Stimulated activated CD4-positive, alpha-beta T cell treated with anti-CD3 and anti-CD28 coated beads, Interleukin-1b, Interleukin-23, amount 100 ng/mL, for 1 hour (primary cell): ENCODE measurements around the gene ZNF445.
"Not testable (repeated sequence)": the region's sequence is repeated elsewhere in the genome, so short reads cannot be mapped to it uniquely, and the experiment has no call there.

ENCODE experiments used
- DNase-seq, 2 donors: peaks; one replicate each; pipeline ENCODE4 v3.0.0-alpha.2; 2020; ENCODE audit warnings: low read depth in 2 of 2

The ZNF445 gene

GRCh38 chr3:44476181-44476611, 1.3 kb downstream of the ZNF445 start:
- DNase-seq: no peak

GRCh38 chr3:44474886-44475285, 2.6 kb downstream of the ZNF445 start:
- not testable (repeated sequence) for DNase-seq

- DNase-seq: no peak
Measured at GRCh38 chr3:44470430-44470829, 7.0 kb downstream of the ZNF445 start.

GRCh38 chr3:44469914-44470313, 7.6 kb downstream of the ZNF445 start:
- DNase-seq: no peak

- DNase-seq: no peak
Measured at GRCh38 chr3:44468572-44469520, 8.6 kb downstream of the ZNF445 start.

GRCh38 chr3:44468099-44468537, 9.4 kb downstream of the ZNF445 start:
- DNase-seq: not testable (repeated sequence)

- DNase-seq: no peak
Measured at GRCh38 chr3:44467241-44467640, 10.2 kb downstream of the ZNF445 start.

GRCh38 chr3:44464920-44465319, 12.6 kb downstream of the ZNF445 start:
- DNase-seq: not testable (repeated sequence)

- DNase-seq: no peak
Measured at GRCh38 chr3:44464509-44464908, 13.0 kb downstream of the ZNF445 start.

GRCh38 chr3:44460050-44460449, 17.4 kb downstream of the ZNF445 start:
- DNase-seq: not testable (repeated sequence)

- DNase-seq: no peak
Measured at GRCh38 chr3:44455318-44455717, 22.2 kb downstream of the ZNF445 start.

- DNase-seq: no peak
Measured at GRCh38 chr3:44454258-44454657, 23.2 kb downstream of the ZNF445 start.

GRCh38 chr3:44451441-44451840, 26.0 kb downstream of the ZNF445 start:
- DNase-seq: no peak

GRCh38 chr3:44446929-44447328, 30.5 kb downstream of the ZNF445 start:
- DNase-seq: no peak

GRCh38 chr3:44445786-44446185, 31.7 kb downstream of the ZNF445 start:
- no peak for DNase-seq

- no peak for DNase-seq
Measured at GRCh38 chr3:44444896-44445691, 32.4 kb downstream of the ZNF445 start.

- DNase-seq: no peak
Measured at GRCh38 chr3:44444437-44444836, 33.0 kb downstream of the ZNF445 start.

- no peak for DNase-seq
Measured at GRCh38 chr3:44442596-44443309, 34.7 kb downstream of the ZNF445 start.

GRCh38 chr3:44439499-44440295, 37.8 kb downstream of the ZNF445 start:
- DNase-seq: peak in 1 of 2 donors; percentile 11

GRCh38 chr3:44437800-44438199, 39.7 kb downstream of the ZNF445 start:
- DNase-seq: no peak

GRCh38 chr3:44436181-44436580, 41.3 kb downstream of the ZNF445 start:
- no peak for DNase-seq
